Pulmonary artery endothelial cell (primary cell): Measurements from ENCODE around the gene NEK6. TPM values are rescaled to one million over a fixed set of nuclear protein-coding genes. Genes with fewer than 3 reads are reported as not detected.

Experiments used
- DNase-seq: peaks from one replicate; pipeline ENCODE4 v3.0.0-alpha.2; 2011; ENCODE audit warnings: low read depth, low spot score
- total RNA-seq: library from RNA; depleted of rRNA; stranded (reverse); fragments of >200 nt; gene quantifications from 2 replicates; pipeline ENCODE4 v1.2.3, GENCODE V29; 2014

Gene NEK6
- total RNA-seq, 1 donor from 2014 or later, result 37.5 TPM

GRCh38 chr9:124395826-124396225 is 138.1 kb downstream of the NEK6 start:
- DNase-seq, result no peak

- no peak for DNase-seq
Measured at GRCh38 chr9:124398191-124398935, 140.6 kb downstream of the NEK6 start.

GRCh38 chr9:124399323-124399967 is 141.7 kb downstream of the NEK6 start:
- DNase-seq, result no peak

GRCh38 chr9:124399968-124400940 is 142.5 kb downstream of the NEK6 start:
- DNase-seq, result no peak

Other genes starting within 250 kb of the NEK6 start
- not detected in 2 replicates for gene LHX2, start 246.2 kb upstream of the NEK6 start, total RNA-seq
- gene PSMB7, start 157.5 kb downstream of the NEK6 start, total RNA-seq, result 260 and 325 TPM in 2 replicates
- not detected in 2 replicates for gene ADGRD2, start 192.5 kb downstream of the NEK6 start, total RNA-seq
- not detected in 2 replicates for gene NR5A1, start 249.4 kb downstream of the NEK6 start, total RNA-seq